ENCODE results near the gene MRPL22.
"Not testable (repeated sequence)": the region's sequence is repeated elsewhere in the genome, so short reads cannot be mapped to it uniquely, and the experiment has no call there.

Gene MRPL22

DNA sequence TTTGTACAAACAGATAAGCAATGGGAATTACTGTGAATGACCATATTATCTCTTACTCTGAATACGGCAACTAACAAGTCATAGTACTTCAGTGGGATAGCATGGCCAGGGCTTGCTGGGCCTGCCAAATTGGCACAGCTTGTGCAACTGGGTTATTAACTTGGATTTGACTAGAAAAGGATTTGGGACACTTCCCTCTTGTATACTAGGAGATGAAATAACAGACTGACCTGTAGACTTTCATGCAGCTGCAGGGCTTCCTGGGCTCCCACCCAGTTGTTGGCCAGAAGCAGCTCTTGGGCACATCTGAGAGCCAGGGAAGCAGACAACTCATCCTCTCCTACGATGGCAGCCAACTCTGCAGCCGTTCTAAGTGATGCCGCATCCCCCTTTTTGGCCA lies 42.7 kb upstream of the MRPL22 start:
- POLR2A ChIA-PET: no interaction called here
- CTCF ChIA-PET: no interaction called here
- no peak for DNase-seq (ENCODE audit: extremely low spot score)
- no peak for TF ChIP-seq LEF1 (IDR thresholded peaks at IDR 0.05; ENCODE audit: borderline replicate concordance)
- TF ChIP-seq SUZ12 (IDR thresholded peaks at IDR 0.05): no peak
- no peak for TF ChIP-seq SP1 (IDR thresholded peaks at IDR 0.05)
- TF ChIP-seq, protein P1, sequence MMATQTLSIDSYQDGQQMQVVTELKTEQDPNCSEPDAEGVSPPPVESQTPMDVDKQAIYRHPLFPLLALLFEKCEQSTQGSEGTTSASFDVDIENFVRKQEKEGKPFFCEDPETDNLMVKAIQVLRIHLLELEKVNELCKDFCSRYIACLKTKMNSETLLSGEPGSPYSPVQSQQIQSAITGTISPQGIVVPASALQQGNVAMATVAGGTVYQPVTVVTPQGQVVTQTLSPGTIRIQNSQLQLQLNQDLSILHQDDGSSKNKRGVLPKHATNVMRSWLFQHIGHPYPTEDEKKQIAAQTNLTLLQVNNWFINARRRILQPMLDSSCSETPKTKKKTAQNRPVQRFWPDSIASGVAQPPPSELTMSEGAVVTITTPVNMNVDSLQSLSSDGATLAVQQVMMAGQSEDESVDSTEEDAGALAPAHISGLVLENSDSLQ (IDR thresholded peaks at IDR 0.05): no peak
- TF ChIP-seq L3MBTL2 (conservative IDR thresholded peaks at IDR 0.05): no peak
- TF ChIP-seq ZNF384 (IDR thresholded peaks at IDR 0.05): no peak
- no peak for TF ChIP-seq FOXA1 (IDR thresholded peaks at IDR 0.05)
- TF ChIP-seq FOXM1 (IDR thresholded peaks at IDR 0.05; ENCODE audit: borderline replicate concordance): no peak
- TF ChIP-seq HDGF (IDR thresholded peaks at IDR 0.05; ENCODE audit: borderline replicate concordance): no peak
- TF ChIP-seq TARDBP (IDR thresholded peaks at IDR 0.05): no peak
- TF ChIP-seq ARNT (IDR thresholded peaks at IDR 0.05): no peak
- TF ChIP-seq FOXK2 (IDR thresholded peaks at IDR 0.05): no peak
- TF ChIP-seq BHLHE40 (IDR thresholded peaks at IDR 0.05; ENCODE audit: borderline replicate concordance): no peak
- TF ChIP-seq NFRKB (IDR thresholded peaks at IDR 0.05): no peak
- TF ChIP-seq CTBP1 (IDR thresholded peaks at IDR 0.05; ENCODE audit: borderline replicate concordance): no peak

DNA sequence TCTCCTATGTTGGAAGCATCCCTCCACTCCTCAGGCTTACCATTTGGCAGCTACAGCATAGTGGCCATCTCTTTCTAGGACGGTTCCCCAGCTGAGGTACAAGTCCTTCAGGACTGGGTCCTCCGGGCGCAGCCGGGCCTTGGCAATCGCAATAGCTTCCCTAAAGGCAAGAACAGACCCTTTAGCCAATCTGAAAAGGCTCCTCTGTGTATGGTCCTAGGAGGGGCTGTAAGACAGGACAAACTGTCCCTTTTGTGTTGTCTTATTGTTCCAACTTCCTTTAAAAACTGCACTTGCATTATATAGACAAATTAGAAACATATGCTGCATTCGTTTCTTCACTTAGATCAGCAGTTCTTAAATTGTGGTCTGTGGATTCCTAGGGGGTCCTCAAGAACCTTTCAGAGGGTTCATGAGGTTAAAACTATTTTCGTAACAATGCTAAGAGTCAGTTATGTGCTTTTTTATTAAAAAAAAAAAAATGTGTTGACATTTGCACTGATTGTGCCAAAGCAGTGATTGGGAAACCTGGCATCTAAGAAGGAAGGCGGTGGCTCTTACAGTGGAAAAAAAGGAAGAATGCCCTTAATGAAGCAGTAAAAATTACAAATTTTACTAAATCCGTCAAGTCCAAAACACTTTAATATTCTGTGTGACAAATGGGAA lies 41.6 kb upstream of the MRPL22 start:
- CTCF ChIA-PET: no interaction called here
- TF ChIP-seq NFRKB (IDR thresholded peaks at IDR 0.05): no peak
- no peak for TF ChIP-seq BHLHE40 (IDR thresholded peaks at IDR 0.05; ENCODE audit: borderline replicate concordance)
- no peak for TF ChIP-seq FOXK2 (IDR thresholded peaks at IDR 0.05)
- no peak for TF ChIP-seq CTBP1 (IDR thresholded peaks at IDR 0.05; ENCODE audit: borderline replicate concordance)
- no peak for TF ChIP-seq ZNF384 (IDR thresholded peaks at IDR 0.05)
- TF ChIP-seq FOXA1 (IDR thresholded peaks at IDR 0.05): no peak
- no peak for TF ChIP-seq SUZ12 (IDR thresholded peaks at IDR 0.05)
- TF ChIP-seq LEF1 (IDR thresholded peaks at IDR 0.05; ENCODE audit: borderline replicate concordance): no peak
- TF ChIP-seq SP1 (IDR thresholded peaks at IDR 0.05): no peak
- TF ChIP-seq ELF4 (IDR thresholded peaks at IDR 0.05): no peak
- no peak for TF ChIP-seq TARDBP (IDR thresholded peaks at IDR 0.05)
- TF ChIP-seq, protein P1 (IDR thresholded peaks at IDR 0.05): no peak
- no peak for TF ChIP-seq FOXM1 (IDR thresholded peaks at IDR 0.05; ENCODE audit: borderline replicate concordance)
- TF ChIP-seq ARNT (IDR thresholded peaks at IDR 0.05): no peak
- TF ChIP-seq HDGF (IDR thresholded peaks at IDR 0.05; ENCODE audit: borderline replicate concordance): no peak
- no peak for TF ChIP-seq L3MBTL2 (conservative IDR thresholded peaks at IDR 0.05)
- POLR2A ChIA-PET: no interaction called here
- no peak for DNase-seq (ENCODE audit: extremely low spot score)

DNA sequence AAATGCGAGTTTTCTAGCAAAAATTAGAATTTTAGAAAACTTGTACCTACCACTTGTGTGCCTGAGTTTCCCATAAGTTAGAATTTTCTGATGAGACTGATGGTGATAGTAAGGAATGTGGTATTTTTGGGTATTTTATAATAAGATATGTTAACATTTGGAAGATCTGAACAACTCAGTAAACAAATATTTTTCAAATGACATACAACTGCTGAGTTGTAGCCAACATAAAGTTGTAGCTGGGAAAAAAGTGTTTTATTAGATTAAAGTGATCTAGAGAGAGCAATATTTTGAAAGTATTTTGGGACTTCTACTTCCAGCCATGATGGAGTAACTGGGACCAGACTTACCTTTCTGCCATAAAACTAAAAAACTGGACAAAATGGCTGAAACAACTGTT lies 40.8 kb upstream of the MRPL22 start:
- DNase-seq (ENCODE audit: extremely low spot score): no peak
- CTCF ChIA-PET: no interaction called here
- no peak for TF ChIP-seq ELF4 (IDR thresholded peaks at IDR 0.05)
- no peak for TF ChIP-seq ZNF384 (IDR thresholded peaks at IDR 0.05)
- TF ChIP-seq LEF1 (IDR thresholded peaks at IDR 0.05; ENCODE audit: borderline replicate concordance): no peak
- TF ChIP-seq FOXA1 (IDR thresholded peaks at IDR 0.05): no peak
- no peak for TF ChIP-seq NFRKB (IDR thresholded peaks at IDR 0.05)
- POLR2A ChIA-PET: no interaction called here

DNA sequence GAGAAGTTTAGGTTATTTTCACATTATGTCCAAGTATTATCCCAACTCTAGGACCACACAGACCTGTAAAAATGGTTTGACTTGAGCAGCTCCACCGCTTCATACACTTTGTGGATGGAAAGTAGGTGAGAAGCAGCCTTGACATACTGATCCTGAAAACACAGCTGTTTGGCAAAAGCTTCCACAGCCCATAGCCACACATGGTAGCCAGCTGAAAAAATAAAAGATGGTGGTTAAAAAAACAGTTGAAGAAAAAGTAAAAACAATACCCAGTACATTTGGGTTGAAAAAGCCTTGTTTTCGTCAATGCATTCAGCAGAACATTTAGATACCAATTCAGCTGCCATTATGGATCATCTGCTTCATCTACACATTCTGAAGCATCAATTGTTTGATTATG lies 39.6 kb upstream of the MRPL22 start:
- no peak for DNase-seq (ENCODE audit: extremely low spot score)
- ChIA-PET POLR2A (no interaction called here), CTCF (no interaction called here)
- TF ChIP-seq, protein P1 (IDR thresholded peaks at IDR 0.05): no peak
- no peak for TF ChIP-seq ZNF384 (IDR thresholded peaks at IDR 0.05)

DNA sequence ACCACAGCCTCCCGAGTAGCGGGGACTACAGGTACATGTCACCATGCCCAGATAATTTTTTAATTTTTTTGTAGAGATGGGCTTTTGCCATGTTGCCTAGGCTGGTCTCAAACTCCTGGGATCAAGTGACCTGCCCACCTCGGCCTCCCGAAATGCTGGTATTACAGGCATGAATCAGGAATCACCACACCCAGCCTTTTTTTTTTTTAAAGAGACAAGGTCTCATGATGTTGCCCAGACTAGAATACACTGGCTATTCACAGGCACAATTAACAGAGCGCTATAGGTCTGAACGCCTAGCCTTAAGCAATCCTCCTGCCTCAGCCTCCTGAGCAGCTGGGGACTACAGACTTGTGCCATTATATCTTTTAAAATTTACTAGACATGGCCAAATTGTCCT lies 39.0 kb upstream of the MRPL22 start:
- ChIA-PET POLR2A (no interaction called here), CTCF (no interaction called here)
- no peak for DNase-seq (ENCODE audit: extremely low spot score)
- TF ChIP-seq L3MBTL2 (conservative IDR thresholded peaks at IDR 0.05): no peak
- no peak for TF ChIP-seq SP1 (IDR thresholded peaks at IDR 0.05)
- TF ChIP-seq ARNT (IDR thresholded peaks at IDR 0.05): no peak
- TF ChIP-seq LEF1 (IDR thresholded peaks at IDR 0.05; ENCODE audit: borderline replicate concordance): no peak
- TF ChIP-seq ZNF384 (IDR thresholded peaks at IDR 0.05): no peak
- TF ChIP-seq ELF4 (IDR thresholded peaks at IDR 0.05): no peak
- no peak for TF ChIP-seq FOXM1 (IDR thresholded peaks at IDR 0.05; ENCODE audit: borderline replicate concordance)
- TF ChIP-seq, protein P1 (IDR thresholded peaks at IDR 0.05): no peak
- TF ChIP-seq FOXA1 (IDR thresholded peaks at IDR 0.05): no peak
- no peak for TF ChIP-seq FOXK2 (IDR thresholded peaks at IDR 0.05)
- no peak for TF ChIP-seq CTBP1 (IDR thresholded peaks at IDR 0.05; ENCODE audit: borderline replicate concordance)
- no peak for TF ChIP-seq NFRKB (IDR thresholded peaks at IDR 0.05)
- no peak for TF ChIP-seq SUZ12 (IDR thresholded peaks at IDR 0.05)
- no peak for TF ChIP-seq HDGF (IDR thresholded peaks at IDR 0.05; ENCODE audit: borderline replicate concordance)
- no peak for TF ChIP-seq TARDBP (IDR thresholded peaks at IDR 0.05)
- no peak for TF ChIP-seq BHLHE40 (IDR thresholded peaks at IDR 0.05; ENCODE audit: borderline replicate concordance)

DNA sequence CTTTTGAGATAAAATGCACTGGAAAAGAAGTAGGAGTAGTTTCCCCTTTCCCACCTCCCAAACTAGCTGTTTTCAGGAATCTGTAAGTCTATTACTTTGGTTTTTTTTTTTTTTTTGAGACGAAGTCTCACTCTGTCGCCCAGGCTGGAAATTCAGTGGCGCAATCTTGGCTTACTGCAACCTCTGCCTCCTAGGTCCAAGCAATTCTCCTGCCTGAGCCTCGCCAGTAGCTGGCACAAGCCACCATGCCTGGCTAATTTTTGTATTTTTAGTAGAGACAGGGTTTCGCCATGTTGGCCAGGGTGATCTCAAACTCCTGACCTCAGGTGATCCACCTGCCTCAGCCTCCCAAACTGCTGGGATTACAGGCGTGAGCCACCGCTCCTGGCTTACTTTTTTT lies 35.3 kb upstream of the MRPL22 start:
- CTCF ChIA-PET: interaction anchor here (0.6 kb wide), 1 partner anchor 42 kb away, joined by 3 read pairs; no protein-coding TSS in a partner anchor
- POLR2A ChIA-PET: not testable (repeated sequence)

More for the DNA sequence above, 35.3 kb upstream of the MRPL22 start:
- not testable (repeated sequence) for DNase-seq (ENCODE audit: extremely low spot score)

Measured in HEK293T (cell line).